HG03066 (cell line): ENCODE results near the gene PRRX1.

Experiments used
- ATAC-seq: cut with Tn5 transposase; IDR thresholded peaks from one replicate; pipeline ENCODE4 v1.9.1; 2021; ENCODE audit warnings: low read depth; ENCODE audit not compliant: unreplicated experiment

The PRRX1 gene

DNA sequence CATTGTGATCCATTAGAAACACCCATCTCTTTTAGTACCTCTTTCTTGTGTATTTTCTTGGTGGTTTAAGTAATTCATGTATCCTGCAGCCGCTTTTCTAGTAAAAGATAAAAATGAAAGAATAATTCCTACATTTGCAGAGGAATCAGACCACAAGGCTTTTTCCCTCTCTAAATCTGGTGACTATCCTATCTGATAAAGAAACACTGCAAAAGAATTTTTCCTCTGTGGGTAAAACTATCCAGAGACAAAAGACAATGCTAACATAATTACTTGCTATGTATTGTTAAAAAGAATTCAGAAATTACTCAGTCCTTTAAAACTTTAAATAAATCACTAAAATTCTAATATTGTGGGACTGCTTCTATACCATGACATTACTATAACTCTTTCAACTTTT is 51.0 kb downstream of the PRRX1 start:
- no peak for ATAC-seq

DNA sequence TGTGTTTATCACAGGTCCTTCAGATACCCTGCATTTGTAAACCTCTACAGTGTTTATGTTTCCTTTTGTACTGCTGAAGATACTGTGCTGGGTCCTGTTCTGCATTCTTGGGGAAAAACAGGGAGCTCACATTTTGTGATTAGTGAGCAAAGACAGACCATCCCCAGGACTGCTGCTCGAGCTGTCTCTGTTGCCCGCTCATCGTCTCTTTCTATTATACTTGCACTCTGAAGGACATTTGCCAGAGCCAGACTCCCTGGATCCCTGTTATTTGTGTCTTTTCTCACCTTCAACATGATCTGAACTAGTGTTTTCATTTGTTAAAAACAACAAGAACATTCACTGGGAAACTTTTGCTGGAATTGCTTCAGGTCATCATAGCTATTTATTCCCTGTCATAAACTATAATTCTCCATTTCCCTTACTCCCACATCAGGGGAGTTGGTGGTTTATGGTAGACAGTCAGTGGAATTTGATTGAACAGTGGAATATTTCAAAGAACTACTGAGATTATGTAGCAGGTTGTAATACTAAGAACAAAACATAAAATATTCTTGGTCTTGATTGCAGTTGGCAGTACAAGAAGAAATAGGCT is 53.0 kb downstream of the PRRX1 start:
- no peak for ATAC-seq

DNA sequence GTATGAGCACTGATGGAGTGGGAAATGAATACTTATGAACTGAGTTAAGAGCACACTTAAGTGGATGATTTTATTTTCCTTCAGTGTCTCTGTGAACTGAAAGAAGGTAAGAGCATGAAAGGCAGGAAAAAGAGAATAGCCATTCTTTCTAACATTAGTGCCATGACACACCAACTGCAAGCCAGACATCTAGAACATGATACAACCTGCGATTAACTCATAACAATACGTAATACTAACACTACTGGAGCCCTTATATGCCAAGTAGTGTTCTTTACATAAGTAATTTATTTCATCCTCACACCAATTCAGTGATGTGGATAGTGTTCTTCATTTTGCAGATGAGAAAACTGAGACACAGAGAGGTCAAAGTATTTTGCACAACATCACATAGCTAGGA is 56.7 kb downstream of the PRRX1 start:
- no peak for ATAC-seq

DNA sequence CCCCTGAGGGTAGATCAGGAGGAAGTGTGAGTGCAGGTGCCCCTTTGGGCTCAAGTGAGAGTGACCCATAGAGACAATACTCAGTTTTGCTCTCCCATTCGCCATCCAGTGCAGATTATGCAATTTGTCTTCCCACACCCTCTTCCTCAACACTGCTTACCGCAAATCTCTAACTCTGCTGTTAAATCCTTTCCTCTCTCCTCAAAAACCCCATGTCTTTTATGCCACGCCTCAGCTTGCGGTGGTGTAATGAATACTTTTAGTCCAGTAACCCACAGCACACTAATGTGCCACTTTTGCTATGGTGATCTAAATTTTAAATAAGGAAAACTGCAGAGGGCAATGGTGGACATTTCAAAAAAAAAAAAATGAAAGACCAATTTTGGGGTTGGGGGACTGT is 57.7 kb downstream of the PRRX1 start:
- no peak for ATAC-seq

DNA sequence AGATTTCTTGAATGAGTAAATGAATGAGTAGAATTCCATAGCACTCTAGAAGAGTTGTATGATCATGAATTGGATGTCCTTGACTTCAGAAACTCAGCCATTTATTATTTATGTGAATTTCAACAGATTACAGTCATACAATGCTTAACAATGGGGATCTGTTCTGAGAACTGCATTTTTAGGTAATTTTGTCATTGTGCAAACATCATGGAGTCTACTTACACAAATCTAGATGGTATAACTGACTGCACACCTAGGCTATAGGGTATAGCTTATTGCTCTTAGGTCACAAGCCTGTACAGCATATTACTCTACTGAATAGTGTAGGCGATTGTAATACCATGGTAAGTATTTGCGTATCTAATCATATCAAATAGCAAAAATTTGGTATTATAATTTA is 59.6 kb downstream of the PRRX1 start:
- ATAC-seq, result no peak

DNA sequence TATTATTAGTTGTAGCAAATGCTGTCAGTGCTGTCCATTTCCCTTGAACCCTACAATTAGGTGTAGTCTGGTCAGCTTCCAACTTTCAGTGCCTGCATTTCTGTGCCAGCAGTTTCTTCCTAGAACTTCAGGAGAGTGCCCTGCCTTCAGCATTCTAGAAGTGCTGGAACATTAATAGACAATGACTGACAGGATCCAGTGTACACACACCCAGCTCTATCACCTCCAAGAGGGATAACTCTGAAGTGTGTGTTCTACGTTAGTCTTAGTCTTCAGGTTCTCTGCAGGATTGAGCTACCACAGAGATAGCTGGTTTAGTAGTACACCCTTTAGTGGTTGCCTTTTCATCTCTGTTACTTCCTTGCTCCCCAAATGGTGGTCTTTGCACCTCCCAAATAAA is 61.4 kb downstream of the PRRX1 start:
- ATAC-seq, result no peak

DNA sequence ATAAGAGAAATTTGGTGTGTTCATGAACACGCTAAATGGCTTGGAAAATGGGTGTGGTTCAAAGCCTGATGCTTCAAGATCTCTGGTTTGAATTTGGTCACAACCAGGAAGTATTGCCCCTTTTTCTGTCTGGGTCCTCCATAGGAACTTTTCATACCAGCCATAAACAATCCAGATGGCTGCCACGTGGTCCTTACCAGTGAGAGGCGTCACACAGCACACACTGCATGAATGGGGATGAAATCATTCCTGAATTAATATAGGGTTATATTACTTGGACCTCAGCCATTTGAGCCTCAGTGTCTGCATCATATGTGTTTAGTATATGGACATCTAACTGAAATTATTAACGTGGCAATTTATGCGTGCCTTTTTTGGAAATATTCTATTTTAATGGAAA is 64.0 kb downstream of the PRRX1 start:
- no peak for ATAC-seq

DNA sequence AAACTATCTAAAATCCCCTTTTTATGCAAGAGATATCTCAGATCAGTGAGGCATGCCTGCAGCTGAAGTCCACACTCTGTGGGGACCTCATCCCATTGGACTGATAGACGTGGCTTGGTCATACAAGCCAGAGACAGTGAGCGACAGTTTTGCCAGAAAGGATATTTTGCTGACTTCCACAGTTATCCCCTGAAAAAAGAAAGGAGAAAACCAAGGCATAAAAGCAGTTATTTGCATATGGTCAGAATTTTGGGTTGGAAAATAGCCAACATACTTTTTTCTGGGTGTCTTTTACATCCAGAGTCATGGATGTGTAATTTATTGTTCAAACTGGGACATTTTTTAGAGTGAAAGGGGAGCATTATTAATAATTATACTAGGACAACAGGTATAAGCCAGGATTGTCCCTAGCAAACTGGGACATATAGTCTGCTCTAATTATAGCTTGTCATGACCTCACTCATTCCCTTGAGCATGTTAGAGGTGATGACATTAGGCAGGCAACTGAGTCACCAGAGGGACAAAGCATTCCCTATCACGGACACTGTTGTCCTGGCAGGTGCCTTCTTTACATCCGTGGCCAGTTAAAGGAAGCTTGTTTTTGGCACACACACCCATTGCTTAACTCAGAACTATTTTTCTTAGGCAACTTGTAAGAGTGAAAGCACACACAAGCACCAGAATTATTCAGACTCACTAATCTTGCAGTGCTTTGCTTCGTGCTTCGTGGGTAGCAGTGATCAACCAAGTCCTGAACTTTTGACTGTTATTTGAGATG is 65.5 kb downstream of the PRRX1 start:
- no peak for ATAC-seq

DNA sequence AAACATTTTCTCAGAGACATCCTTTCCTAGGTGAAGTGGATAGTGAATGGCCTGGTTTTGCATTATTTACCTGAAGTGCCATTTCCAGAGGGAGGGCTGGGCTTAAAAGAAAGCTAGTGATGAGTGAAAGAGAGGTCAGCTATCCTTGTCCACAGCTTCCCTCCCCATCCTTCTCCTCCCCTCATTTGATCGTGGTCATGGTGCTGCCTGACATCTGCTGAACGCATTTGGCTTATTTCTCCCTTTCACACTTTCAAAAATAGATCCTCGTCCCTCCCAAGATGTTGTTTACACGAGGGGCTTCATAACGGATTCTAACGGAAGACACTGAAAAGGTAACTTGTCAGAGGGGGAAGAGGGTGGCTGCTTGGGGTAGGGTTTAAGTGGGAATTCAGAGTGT is 66.1 kb downstream of the PRRX1 start:
- no peak for ATAC-seq

DNA sequence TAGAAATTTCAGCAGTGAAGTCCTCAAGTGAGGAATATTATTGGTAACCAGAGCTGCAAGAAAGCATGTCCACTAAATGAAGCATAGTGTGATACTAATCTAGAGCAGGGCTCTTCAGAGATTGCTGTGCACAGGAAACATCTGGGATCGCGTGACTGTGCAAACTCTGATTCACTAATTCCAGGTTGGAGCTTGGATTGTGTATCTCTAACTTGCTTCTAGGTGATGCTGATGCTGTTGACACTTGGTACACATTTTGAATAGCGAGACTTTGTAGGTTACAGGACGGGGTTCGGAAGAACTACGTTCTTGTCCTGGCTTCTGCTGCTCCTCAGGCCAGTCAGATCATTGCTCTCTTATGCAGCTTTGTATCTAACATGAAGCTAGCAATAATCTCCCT is 66.5 kb downstream of the PRRX1 start:
- no peak for ATAC-seq

DNA sequence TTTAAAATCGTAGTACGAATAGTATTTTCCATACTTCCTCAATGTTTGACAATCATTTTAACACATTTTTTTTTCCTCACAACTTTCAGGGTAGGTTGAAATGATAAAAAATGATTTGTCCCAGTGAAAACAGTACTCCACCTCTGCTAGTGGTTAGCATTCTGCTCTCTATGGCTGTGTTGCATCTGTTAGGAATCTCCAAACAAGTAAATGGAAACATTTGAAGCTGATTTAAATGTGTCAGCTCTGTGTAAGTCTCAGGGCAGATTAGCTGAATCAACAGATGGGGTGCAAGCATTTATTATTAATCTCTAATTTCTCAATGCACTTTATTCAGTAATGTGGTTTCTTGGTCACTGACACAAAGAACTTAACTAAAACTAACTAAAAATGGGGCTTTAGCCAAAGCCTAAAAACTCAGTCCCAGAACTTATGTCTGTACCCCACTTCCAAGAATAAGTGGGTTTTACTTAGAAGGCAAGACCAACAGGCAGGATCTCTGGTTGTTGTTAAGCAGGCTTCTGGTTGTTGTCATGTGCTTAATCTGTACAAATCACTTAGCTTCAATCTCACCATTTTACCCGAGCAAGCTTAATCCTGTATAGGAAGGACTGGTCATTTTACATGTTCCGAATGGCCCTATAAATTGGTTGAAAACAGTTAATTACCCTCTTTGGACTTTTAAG is 67.8 kb downstream of the PRRX1 start:
- ATAC-seq, result no peak

DNA sequence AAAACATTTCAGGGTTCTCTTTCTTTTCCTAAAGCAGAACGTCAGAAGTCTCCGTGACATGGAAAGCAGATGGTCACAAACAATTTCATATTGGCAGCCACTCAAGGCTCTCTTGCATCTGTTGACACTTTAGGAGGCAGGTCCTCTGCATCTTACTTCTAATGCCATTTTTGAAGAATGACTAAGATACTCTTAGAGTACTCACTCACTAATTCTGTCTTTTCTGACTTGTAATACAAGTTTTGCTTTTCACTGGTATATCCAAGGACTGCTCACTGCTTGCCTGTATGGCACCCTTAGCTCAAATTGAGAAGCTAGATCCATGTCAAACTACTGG is 68.3 kb downstream of the PRRX1 start:
- no peak for ATAC-seq

DNA sequence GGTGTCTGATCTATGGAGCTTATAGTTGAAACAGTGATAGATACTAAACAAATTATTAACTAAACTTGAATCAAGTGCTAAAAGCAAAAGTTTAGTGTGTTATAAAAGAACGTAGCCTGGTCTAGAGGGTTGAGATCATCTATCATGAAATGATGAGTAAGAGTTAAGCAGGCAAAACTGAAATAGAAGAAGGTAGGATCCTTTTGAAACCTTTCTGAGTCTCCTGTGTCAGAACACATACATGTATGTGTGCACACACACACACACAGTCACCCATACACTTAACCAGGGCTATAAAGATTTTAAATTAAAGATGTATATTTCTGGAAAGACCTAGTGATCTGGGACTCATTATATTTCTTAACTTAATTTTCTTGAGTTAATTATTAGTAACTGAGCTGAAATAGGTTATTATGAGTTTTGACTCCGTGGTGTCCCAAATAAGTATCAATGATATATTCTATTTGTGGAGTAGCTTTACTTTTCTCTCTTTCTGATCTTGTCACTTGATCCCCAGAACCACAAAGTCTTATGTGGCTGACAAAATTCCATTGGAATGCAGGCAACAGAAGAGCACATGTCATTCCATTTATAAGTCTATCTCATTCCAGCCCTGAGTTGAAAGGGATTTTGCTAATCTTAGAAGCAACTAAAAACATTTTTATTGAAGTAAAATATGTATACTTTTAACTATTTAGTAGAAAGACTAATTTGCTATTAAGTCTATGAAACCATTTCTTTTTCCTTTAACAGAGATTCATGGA is 70.7 kb downstream of the PRRX1 start:
- no peak for ATAC-seq

DNA sequence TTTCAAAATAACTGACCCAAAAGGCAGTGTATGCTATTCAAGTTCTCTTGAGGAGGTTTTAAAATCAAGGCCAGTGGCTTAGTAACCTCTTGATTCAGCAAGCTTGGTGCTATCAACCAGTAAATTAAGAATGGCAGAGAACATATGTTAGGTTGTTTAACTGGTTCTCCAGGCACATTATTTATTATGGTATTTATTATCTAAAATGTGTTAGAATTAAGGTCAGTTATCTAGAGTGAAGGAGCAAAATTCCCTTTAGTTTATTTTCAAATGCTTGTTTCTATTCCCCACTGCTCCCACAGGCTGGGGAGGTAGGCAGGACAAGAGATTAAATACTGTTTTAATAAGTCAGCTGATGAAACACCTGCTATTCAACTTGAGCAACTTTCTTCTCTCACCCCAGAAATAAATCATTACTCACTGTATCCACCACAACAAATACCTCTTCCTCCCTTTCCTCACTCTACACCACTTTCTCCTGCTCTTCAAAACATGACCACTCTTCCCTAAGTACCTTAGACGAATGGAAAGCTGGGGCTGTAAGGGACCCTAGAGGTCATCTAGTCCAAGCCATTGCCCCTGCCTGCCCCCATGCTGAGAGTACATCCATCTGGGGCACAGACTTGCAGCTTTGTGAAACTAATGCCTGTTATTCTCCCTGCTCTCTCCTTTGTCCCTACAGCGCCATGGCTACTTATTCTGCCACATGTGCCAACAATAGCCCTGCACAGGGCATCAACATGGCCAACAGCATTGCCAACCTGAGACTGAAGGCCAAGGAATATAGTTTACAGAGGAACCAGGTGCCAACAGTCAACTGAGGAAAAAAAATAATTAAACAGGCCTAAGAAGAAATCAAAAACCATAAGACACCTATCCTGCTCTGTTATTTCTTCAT is 71.7 kb downstream of the PRRX1 start:
- no peak for ATAC-seq

DNA sequence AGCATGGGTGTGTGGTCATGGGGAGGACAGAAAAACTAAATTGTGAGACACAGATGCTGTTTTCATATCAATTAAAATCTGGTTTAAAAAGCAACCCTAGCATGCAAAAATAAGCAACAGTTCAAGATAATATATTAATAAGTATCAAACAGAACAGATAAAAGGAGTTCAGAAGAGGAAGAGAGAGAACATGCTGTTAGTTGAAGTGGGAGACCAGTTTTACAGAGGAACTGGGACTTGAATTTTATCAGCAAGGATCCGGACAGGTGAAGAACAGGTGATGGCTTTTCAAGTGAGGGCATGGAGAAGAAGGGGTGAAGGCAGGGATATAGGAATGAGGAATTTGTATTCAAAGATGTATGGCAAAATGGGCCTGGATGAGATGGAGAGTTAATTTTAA is 75.9 kb downstream of the PRRX1 start:
- no peak for ATAC-seq

DNA sequence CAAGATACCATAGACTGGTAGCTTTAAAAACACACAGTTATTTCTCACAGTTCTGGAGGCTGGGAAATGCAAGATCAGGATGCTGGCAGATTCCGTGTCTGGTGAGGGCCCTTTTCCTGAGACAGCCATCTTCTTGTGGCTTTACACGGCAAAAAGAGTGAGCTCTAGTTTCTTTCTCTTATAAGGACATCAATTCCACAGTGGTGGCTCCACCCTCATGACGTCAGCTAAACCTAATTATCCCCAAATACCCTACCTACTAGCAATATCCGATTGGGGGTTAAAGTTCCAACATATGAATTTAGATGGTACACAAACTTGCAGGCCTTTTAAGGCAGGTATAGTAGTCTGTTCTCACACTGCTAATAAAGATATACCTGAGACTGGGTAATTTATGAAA is 77.7 kb downstream of the PRRX1 start:
- ATAC-seq, result no peak

DNA sequence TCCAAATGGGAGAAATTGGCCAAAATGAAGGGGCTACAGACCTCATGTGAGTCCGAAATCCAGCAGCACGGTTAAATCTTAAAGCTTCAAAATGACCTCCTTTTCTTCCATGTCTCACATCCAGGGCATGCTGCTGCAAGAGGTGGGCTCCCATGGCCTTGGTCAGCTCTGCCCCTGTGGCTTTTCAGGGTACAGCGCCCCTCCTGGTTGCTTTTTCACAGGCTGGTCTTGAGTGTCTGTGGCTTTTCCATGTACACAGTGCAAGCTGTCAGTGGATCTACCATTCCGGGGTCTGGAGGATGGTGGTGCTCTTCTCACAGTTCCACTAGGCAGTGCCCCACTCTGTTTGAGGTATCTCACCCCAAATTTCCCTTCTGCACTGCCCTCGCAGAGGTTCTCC is 78.7 kb downstream of the PRRX1 start:
- no peak for ATAC-seq

DNA sequence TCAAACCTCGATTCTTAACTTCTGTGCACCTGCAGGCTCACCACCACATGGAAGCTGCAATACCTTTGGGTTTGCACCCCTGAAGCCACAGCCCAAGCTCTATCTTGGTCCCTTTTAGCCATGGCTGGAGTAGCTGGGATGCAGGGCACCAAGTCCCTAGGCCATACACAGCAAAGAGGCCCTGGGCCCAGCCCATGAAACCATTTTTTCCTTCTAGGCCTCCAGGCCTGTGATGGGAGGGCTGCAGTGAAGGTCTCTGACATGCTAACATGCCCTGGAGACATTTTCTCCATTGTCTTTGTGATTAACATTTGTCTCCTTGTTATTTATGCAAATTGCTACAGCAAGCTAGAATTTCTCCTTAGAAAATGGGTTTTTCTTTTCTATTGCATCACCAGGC is 79.2 kb downstream of the PRRX1 start:
- no peak for ATAC-seq

DNA sequence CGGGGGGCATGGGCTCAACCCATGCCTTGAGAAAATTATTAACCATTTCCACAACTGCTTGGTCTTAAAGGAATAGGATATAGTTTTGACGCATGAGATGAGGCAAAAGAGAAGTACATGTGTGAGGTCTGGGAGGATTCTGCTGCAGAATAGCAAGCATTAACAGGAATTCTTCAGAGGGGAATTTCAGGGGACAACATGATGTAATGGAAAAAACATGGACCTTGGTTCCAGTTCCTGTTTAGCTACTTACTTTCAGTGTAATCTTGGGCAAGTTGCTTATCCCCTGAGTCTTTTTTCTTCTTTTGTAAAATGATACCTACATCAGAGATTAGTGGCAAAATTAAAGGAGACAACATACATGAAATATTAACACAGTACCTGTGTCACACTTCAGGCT is 85.6 kb downstream of the PRRX1 start:
- no peak for ATAC-seq

DNA sequence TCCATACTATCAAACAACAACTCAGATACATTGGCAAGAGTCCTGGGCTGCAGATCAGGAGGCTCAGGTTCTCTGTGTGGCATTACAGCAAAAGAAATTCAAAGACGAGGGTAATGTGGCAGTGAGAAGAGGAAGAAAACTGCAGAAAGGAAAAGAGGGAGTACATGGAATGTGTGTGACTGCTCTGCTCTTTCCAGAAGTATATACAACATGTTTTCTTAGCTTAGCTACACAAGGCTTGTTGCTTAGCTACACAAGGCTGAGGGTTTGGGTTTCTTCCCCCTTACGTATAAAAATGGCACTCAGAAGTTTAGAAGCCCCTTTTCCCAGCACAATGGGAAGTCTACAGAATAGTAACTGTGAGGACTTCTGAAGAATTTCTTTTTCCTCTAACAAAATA is 86.0 kb downstream of the PRRX1 start:
- ATAC-seq, result no peak
